ENCODE data around the gene NPEPPS.
A peak's percentile ranks its signal among the peaks of the same experiment; 100 is the strongest.
"Not testable (repeated sequence)": the region's sequence is repeated elsewhere in the genome, so short reads cannot be mapped to it uniquely, and the experiment has no call there.

Gene NPEPPS, protein sequence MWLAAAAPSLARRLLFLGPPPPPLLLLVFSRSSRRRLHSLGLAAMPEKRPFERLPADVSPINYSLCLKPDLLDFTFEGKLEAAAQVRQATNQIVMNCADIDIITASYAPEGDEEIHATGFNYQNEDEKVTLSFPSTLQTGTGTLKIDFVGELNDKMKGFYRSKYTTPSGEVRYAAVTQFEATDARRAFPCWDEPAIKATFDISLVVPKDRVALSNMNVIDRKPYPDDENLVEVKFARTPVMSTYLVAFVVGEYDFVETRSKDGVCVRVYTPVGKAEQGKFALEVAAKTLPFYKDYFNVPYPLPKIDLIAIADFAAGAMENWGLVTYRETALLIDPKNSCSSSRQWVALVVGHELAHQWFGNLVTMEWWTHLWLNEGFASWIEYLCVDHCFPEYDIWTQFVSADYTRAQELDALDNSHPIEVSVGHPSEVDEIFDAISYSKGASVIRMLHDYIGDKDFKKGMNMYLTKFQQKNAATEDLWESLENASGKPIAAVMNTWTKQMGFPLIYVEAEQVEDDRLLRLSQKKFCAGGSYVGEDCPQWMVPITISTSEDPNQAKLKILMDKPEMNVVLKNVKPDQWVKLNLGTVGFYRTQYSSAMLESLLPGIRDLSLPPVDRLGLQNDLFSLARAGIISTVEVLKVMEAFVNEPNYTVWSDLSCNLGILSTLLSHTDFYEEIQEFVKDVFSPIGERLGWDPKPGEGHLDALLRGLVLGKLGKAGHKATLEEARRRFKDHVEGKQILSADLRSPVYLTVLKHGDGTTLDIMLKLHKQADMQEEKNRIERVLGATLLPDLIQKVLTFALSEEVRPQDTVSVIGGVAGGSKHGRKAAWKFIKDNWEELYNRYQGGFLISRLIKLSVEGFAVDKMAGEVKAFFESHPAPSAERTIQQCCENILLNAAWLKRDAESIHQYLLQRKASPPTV

DNA sequence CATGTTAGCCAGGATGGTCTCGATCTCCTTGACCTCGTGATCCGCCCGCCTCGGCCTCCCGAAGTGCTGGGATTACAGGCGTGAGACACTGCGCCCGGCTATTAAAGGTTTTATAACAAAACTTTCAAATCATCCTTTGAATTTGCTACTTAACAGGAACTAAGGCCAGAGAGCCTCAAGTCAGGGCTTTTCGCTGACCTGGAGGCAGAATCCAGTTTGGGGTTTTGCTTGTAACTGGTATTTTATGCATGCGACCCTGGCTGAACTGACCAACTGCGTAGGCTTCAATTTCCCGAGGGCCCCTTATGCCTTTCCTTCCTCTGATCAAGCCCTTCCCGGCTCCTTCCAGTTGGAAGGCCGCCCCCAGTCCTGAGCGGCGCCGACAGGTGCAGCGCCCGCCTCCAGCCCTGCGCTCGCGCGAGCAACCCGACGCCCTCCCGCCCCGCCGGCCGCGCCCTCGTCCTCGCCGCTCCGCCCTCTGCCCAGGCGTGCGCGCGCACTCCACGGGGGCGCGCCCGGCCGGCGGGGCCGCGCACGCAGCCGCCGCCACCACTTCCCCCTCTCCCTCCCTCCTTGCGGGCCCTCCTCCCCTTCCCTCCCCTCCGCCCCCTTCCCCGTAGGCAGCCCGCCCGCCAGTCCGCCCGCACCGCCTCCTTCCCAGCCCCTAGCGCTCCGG, at the start of gene NPEPPS:
TSS of gene NPEPPS (plus strand) at position 552 of the 676 bp plus-strand sequence. CDS start 193 bp downstream, outside the sequence.
- peak; percentile 7 for DNase-seq (ENCODE audit: low read depth, low spot score)

DNA sequence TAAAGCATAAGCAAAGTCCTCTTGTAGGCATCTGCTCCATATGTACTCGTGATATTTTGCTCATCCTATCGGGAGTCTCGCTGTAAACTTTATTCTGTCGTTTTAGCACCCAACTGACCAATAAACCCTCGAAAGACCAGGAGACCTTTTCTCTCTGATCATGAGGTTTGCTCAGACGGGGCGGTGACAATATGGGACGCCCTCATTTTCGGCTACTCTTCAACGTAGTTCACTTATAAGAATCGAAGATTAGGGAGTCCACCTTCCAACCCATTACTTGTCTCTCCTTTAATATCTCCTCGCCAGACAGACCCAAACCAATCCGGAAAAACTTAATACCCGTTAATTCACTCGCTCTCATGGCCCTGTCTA, 39.1 kb upstream of the NPEPPS start:
- not testable (repeated sequence) for DNase-seq (ENCODE audit: low read depth, low spot score)

DNA sequence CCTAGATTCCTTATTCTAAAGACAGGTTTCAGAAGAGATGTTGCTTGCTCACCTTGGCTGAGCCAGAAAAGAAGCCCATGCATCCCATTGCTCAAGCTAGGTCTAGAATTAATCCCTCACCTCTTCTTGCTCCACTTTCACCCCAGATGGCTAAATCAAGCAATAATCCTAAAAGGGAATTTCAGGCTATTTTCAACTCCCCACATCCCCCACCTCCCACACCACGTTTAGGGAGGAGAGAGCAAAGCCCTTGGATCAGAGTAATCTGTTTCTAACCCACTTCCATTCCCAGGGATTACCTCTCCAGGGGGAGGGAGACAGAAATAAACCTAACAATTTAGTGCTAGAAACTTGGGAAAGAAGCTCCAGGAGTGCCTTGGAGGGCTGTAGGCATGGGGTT, 31.8 kb upstream of the NPEPPS start:
- DNase-seq (ENCODE audit: low read depth, low spot score): not testable (repeated sequence)

DNA sequence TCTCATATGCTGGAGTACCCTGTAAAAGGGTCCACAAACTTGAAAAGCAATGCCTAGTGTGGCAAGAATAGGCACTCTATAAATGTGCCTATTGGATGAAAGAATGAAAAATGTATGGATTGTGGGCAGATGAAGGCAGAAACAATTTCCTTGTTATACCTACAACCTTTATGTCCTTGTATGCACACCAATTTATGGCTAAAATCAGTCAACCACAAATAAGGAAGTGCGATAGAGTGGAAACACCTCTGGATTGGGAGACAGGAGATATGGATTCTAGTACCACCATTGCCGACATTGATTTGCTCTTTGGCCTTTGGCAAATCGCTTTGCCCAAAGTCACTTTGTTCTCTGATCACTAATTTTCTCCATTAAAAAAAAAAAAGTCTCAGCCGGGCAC, 31.4 kb upstream of the NPEPPS start:
- not testable (repeated sequence) for DNase-seq (ENCODE audit: low read depth, low spot score)

DNA sequence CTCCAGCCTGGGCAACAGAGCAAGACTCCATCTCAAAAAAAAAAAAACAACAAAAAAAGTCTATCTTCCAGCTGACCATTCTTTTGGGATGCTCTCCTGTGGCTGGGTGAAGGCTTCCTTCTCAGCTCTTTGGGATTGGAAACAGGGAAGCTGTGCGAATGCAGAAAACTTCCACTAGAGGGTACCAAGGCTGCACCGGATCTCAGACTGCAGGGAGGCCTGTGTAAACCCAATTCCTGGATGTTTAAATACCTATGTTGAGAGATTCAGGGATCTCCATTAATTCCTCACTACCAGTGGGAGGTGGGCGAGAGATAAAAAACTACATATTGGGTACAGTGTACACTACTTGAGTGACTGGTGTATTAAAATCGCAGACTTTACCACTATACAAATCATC, 30.3 kb upstream of the NPEPPS start:
- not testable (repeated sequence) for DNase-seq (ENCODE audit: low read depth, low spot score)

DNA sequence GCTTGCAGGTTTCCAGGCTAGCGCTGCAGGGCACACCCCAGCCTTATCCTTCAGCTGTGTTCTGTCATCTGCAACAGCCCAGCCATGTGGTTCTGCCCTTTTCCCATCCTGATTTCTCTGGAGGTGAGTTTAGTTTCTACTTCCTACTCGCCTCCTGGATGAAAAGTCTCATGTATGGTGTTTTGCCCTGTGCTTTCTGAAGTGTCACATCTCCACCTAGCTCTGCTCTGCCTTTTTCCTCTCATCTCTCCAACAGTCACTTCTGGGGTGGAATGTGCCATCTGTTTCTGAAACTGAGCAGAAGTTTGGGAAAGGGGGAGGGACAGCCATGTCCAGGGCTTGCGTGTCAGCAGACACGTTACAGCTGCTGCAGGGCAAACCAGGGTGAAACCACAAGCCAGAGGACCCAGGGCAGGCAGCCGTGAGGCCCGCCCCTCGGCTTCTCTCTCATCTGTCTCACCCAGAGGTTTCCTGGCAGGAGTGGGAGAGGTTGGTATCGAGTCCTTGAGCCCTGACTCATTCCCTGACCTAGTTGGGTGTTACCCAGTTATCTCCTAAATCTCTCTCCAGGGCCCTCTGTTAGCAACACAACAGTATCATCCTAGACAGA, 28.7 kb upstream of the NPEPPS start:
- DNase-seq (ENCODE audit: low read depth, low spot score): not testable (repeated sequence)

DNA sequence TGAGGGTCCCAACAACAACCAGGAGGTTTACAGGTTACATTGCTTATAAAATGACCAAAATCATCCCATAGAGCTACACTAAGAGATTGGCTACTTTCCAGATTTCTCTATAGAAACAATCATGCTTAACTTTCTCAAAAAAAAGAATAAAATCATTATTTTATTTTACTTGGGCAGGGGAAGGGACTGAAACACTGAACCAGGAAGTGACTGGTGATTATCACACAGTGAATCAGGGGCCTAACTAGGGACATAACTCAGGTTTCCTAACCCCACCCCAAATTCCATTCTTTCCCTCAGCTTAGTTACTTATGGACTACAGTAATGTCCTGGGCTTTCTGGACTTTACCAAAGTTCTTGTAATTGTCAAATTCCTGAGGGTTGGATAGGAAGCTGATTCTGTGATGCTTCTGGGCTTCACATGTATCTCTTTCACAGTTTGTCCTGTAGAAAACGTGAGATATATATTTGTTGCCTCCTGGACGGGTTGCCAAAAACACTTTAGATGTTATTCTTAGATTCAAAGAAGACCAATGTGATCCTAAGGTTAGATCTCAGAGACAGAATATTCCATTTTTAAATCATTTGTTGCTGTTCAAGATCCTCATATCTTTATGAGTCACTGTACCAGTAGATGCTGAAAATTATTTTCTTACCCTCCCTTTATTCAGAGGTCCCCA, 28.0 kb upstream of the NPEPPS start:
- not testable (repeated sequence) for DNase-seq (ENCODE audit: low read depth, low spot score)

DNA sequence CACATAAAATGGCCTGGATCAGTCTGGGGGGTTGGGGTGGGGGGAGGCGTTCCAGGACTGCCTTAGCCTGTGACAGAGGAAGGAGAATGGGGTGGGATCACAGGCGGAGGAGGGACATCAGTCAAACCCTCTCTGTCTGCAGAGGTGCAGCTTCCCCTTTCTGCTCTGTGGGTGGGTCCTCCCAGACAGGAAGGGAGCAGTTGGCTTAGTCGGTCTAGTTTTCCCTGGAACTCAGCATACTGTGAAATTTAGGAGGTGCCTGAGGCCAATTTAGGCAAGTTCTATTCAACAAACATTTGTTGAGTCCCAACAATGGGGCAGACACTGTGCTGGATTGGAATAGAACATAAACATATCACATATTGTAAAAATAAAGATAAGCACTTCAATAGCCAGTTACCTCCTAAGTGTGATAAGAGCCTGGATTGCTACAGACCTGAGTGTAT, 19.2 kb upstream of the NPEPPS start:
- DNase-seq (ENCODE audit: low read depth, low spot score): not testable (repeated sequence)

DNA sequence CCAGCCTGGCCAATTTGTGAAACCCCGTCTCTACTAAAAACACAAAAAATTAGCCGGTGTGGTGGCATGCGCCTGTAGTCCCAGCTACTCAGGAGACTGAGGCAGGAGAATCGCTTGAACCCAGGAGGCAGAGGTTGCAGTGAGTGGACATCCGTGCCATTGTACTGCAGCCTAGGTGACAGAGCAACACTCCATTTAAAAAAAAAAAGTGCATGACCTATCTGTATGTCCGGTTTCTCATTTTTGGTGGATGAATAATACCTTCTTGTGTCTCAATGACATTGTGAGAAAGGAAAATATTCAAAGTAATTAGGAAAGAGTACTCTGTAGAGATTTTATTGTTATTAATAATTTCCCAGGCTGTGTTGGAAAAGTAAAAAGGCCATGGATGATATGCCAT, 17.6 kb upstream of the NPEPPS start:
- DNase-seq (ENCODE audit: low read depth, low spot score): not testable (repeated sequence)

DNA sequence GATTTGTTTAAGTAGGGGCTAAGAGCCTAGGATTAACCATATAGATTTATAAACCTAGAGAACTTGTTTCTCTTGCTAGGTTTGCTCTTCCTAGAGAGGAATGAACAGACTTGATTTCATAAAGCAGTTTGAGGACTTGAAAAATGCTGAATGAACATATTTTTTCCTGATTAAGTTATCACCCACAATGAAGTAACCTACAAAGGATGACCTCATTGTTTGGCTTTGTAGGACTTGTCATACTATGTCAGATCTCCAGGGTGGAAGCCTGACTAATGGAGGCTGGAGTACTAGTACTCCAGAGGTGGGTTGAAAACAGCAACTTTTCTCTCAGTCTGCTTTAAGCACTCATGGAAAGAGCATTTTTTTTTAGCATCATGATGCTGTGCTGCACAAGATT, 12.0 kb upstream of the NPEPPS start:
- DNase-seq (ENCODE audit: low read depth, low spot score): not testable (repeated sequence)

DNA sequence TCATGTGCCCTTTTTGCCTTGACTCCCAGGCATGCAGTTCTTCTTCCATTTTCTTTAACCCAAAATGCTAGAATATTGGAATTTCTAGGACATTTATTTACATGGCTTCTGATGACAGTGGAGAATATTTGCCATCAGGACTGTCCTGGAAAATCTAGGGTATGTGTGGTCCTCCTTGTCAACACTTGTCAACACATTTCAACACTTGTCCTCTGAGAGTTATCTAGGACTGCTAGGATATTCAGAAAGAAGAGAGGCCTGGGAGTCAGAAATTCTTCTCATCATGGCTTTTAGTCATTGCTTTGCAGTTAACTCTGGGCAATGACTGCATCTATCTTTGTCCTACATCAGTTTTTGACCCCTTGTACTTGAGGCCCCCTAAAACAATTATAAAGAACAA, 11.5 kb upstream of the NPEPPS start:
- DNase-seq (ENCODE audit: low read depth, low spot score): not testable (repeated sequence)

DNA sequence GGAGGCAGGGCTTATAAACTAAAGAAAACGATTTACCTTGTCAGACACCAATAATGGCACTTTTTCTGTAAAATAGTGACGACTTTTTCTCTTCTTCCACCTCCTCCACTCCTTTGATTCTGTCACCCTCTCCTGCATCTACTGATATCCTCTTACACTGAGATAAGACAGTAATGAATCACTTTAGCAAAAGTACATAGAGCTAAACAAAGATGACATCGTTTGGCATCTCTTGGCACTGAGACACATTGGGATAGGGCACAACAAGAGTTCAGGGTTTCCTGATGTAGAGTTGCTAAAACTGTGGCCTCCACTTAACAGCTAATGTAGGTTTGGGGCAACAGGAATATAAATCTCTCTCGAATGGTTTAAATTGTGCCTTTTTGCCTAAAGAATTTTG, 10.6 kb upstream of the NPEPPS start:
- not testable (repeated sequence) for DNase-seq (ENCODE audit: low read depth, low spot score)

DNA sequence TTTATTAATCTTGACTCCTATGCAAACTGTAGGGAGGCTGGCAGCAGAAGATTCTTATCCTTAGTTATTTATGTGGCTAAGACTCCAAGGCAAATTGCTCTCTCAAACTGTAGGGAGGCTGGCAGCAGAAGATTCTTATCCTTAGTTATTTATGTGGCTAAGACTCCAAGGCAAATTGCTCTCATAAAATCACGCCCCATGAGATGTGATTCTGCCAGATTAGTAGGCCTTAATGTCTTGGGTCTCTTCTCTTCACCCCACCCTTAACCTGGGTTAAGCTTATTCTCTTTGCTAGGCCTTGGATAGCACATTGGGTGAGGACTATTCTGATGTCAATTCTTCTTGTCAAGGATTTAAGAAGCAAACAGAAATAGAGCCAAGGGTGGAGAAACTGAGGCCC, 9.5 kb upstream of the NPEPPS start:
- DNase-seq (ENCODE audit: low read depth, low spot score): not testable (repeated sequence)

DNA sequence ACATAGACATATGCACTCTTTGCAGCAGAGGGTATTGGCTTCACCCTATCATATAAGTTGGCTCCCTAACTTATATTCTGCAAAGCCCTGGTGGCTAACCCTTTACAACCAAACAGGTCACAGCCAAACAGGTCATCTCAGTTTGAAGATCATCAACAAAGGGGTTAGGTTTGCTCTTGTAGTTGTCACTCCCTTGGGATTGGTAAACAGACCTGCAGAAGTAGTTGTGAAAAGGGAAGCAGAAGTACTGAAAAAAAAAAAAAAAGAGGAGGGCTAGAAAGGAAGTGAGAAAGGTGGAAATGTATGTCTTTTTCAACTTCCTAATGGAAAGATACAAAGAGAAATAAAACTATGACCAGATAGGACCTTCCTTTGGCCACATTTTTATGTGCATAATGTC, 8.6 kb upstream of the NPEPPS start:
- DNase-seq (ENCODE audit: low read depth, low spot score): not testable (repeated sequence)

DNA sequence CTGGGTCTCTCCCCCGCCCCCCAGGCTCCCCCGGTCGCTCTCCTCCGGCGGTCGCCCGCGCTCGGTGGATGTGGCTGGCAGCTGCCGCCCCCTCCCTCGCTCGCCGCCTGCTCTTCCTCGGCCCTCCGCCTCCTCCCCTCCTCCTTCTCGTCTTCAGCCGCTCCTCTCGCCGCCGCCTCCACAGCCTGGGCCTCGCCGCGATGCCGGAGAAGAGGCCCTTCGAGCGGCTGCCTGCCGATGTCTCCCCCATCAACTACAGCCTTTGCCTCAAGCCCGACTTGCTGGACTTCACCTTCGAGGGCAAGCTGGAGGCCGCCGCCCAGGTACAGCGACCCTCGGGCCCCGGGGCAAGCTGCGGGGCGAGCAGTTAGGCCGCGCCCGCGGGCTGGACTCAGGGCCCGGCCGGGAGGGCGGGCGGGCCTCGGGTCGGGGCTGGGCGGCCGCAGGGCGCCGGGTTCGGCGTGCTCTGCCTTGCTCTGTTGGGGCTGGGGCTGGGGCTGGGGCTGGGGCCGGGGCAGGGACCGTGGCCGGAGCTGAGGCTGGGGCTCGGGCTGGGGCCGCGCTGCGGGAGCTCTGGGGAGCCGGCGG, 419 bp downstream of the NPEPPS start:
- not testable (repeated sequence) for DNase-seq (ENCODE audit: low read depth, low spot score)

DNA sequence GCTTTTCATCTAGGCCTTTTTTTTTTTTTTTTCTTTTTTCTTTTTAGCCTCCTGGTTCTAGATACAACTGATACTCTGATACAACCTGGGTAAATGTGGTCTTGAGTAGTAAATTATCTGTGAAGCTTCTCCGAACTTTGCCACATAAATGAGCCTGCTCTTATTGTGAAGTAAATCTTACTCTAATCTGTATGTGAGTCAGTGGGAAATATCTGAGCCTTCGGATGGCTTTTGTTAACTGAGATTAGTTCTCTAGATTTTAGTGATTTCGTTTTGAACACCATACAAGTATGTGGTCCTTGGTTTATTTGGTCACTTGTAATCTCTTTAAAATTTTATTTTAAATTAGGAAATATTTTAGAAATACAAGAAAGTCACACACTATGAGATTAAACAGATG, 8.2 kb downstream of the NPEPPS start:
- DNase-seq (ENCODE audit: low read depth, low spot score): not testable (repeated sequence)

DNA sequence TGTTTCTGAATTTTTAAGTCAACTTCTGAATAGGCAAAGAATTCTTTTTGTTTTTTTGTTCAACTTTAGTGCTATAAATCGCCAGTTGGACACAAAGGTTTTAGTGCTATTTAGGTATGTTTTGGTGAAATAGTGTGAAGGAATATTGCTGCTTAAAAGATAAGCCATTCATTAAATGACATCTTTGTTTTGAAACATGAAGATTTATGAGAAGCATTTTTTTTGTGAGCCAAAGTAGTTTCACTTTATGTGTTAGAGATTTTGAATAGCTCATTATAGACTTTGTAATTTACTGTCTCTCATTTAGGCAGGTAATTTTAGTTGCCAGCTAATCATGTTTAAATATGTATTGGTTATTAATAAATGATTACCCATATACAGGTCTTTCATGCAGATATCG, 10.8 kb downstream of the NPEPPS start:
- DNase-seq (ENCODE audit: low read depth, low spot score): not testable (repeated sequence)

DNA sequence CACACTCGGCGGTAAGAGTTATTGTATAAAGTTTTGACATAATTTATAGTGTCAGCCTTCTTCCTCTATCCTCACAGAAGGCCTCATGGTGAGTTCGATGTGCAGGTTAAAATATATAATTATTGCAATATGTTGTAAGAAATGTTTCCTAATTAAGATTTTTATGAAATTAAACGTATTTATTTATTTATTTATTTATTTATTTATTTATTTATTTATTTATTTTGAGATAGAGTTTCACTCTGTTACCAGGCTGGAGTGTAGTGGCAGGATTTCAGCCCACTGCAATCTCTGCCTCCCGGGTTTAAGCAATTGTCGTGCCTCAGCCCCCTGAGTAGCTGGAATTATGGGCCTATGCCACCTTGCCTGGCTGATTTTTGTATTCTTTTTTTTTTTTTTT, 13.4 kb downstream of the NPEPPS start:
- DNase-seq (ENCODE audit: low read depth, low spot score): not testable (repeated sequence)

DNA sequence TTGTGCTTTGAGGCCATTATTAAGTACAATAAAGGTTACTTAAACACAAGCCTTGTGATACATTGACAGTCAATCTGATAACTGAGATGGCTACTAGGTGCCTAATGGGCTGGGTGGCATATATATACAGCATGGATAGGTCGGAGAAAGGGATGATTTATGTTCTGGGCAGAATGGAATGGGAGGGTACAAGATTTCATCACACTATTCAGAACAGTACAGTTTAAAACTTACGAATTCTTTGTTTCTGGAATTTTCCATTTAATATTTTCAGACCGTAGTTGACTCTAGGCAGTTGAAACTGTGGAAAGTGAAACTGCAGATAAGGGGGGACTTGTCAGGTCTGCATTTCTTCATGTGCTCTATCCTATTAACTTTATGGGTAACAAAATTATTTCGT, 23.8 kb downstream of the NPEPPS start:
- DNase-seq (ENCODE audit: low read depth, low spot score): not testable (repeated sequence)

DNA sequence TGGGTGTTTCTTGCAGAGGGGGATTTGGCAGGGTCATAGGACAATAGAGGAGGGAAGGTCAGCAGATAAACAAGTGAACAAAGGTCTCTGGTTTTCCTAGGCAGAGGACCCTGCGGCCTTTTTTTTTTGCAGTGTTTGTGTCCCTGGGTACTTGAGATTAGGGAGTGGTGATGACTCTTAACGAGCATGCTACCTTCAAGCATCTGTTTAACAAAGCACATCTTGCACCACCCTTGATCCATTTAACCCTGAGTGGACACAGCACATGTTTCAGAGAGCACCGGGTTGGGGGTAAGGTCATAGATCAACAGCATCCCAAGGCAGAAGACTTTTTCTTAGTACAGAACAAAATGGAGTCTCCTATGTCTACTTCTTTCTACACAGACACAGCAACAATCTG, 25.2 kb downstream of the NPEPPS start:
- not testable (repeated sequence) for DNase-seq (ENCODE audit: low read depth, low spot score)

All from iPS DF 19.7 (cell line).